HG02852 (cell line): ENCODE results near the gene REC114.
"Not testable (repeated sequence)": the region's sequence is repeated elsewhere in the genome, so short reads cannot be mapped to it uniquely, and the experiment has no call there.

ENCODE experiments used
- ATAC-seq: cut with Tn5 transposase; IDR thresholded peaks from one replicate; pipeline ENCODE4 v1.9.1; 2021; ENCODE audit warnings: mild to moderate bottlenecking, moderate library complexity; ENCODE audit not compliant: unreplicated experiment

Gene REC114

GRCh38 chr15:73522011-73522410 is 79.0 kb downstream of the REC114 start:
- no peak for ATAC-seq

- ATAC-seq: no peak
Measured at GRCh38 chr15:73524919-73525318, 82.0 kb downstream of the REC114 start.

- ATAC-seq: no peak
Measured at GRCh38 chr15:73527598-73527997, 84.6 kb downstream of the REC114 start.

GRCh38 chr15:73530649-73531048 is 87.7 kb downstream of the REC114 start:
- no peak for ATAC-seq

- no peak for ATAC-seq
Measured at GRCh38 chr15:73538123-73538522, 95.2 kb downstream of the REC114 start.

- ATAC-seq: no peak
Measured at GRCh38 chr15:73538563-73539211, 95.7 kb downstream of the REC114 start.

- no peak for ATAC-seq
Measured at GRCh38 chr15:73539212-73540128, 96.5 kb downstream of the REC114 start.

- no peak for ATAC-seq
Measured at GRCh38 chr15:73540161-73540560, 97.2 kb downstream of the REC114 start.

- ATAC-seq: no peak
Measured at GRCh38 chr15:73541479-73541878, 98.5 kb downstream of the REC114 start.

GRCh38 chr15:73548925-73549324 is 106.0 kb downstream of the REC114 start:
- ATAC-seq: not testable (repeated sequence)

GRCh38 chr15:73550190-73550589 is 107.2 kb downstream of the REC114 start:
- no peak for ATAC-seq

- no peak for ATAC-seq
Measured at GRCh38 chr15:73555080-73555479, 112.1 kb downstream of the REC114 start.

GRCh38 chr15:73558529-73558928 is 115.6 kb downstream of the REC114 start:
- no peak for ATAC-seq

GRCh38 chr15:73560501-73561117 is 117.6 kb downstream of the REC114 start:
- no peak for ATAC-seq

GRCh38 chr15:73564255-73564654 is 121.3 kb downstream of the REC114 start:
- ATAC-seq: no peak

- no peak for ATAC-seq
Measured at GRCh38 chr15:73567020-73567419, 124.1 kb downstream of the REC114 start.

- no peak for ATAC-seq
Measured at GRCh38 chr15:73568564-73569280, 125.8 kb downstream of the REC114 start.

- ATAC-seq: no peak
Measured at GRCh38 chr15:73569361-73569760, 126.4 kb downstream of the REC114 start.

GRCh38 chr15:73570355-73571032 is 127.5 kb downstream of the REC114 start:
- ATAC-seq: no peak

GRCh38 chr15:73571346-73571745 is 128.4 kb downstream of the REC114 start:
- no peak for ATAC-seq

GRCh38 chr15:73572296-73572695 is 129.3 kb downstream of the REC114 start:
- ATAC-seq: no peak
